B cell (primary cell): ENCODE measurements around the gene LRPPRC.

ENCODE experiments used
- CTCF ChIP-seq: fragments of 200-600 bp; IDR thresholded peaks from one replicate; pipeline ENCODE4 v1.8.0; 2022; ENCODE audit warnings: antibody characterized with exemption, mild to moderate bottlenecking
- EZH2 ChIP-seq: IDR thresholded peaks from 2 replicates; pipeline ENCODE4 v1.6.1; 2012; ENCODE audit warnings: borderline replicate concordance, low read depth, mild to moderate bottlenecking, moderate library complexity, low read length; ENCODE audit not compliant: insufficient read depth, poor library complexity, severe bottlenecking

- TF ChIP-seq CTCF, result no peak
- no peak for TF ChIP-seq EZH2
Measured at GRCh38 chr2:43993437-43993836, 2.4 kb downstream of the LRPPRC start.
